Testis (tissue), 3 donors: ENCODE data around the gene ZFP62. TPM values are rescaled to one million over a fixed set of nuclear protein-coding genes. Genes with fewer than 3 reads are reported as not detected.

Source experiments
- DNase-seq: peaks from one replicate; pipeline ENCODE4 v3.0.0-alpha.2; 2019
- H3K27ac ChIP-seq, 2 donors: fragments of 200-600 bp; sonication (generic); one replicate each; pipeline ENCODE4 v1.5.1; 2019
- H3K27me3 ChIP-seq: fragments of 200-600 bp; sonication (generic); one replicate; pipeline ENCODE4 v1.5.1; 2019
- H3K36me3 ChIP-seq: fragments of 200-600 bp; sonication (generic); one replicate; pipeline ENCODE4 v1.5.1; 2017; ENCODE audit warnings: low read depth; ENCODE audit errors: missing control alignments
- H3K4me1 ChIP-seq: fragments of 200-600 bp; sonication (generic); one replicate; pipeline ENCODE4 v1.5.1; 2019
- H3K4me3 ChIP-seq, 2 donors: fragments of 200-600 bp; sonication (generic); one replicate each; pipeline ENCODE4 v1.5.1; 2017 to 2019
- H3K9me3 ChIP-seq: fragments of 200-600 bp; sonication (generic); one replicate; pipeline ENCODE4 v1.5.1; 2017
- CTCF ChIP-seq, 3 experiments: fragments of 450-650 bp in 2 of 3; fragments of 200-600 bp in 1 of 3; sonication (generic) in 1 of 3; IDR thresholded peaks; one replicate each; pipeline ENCODE4 v1.5.1; 2016 to 2019; ENCODE audit warnings: antibody characterized with exemption in 3 of 3, mild to moderate bottlenecking in 2 of 3, moderate library complexity in 1 of 3
- POLR2A ChIP-seq: fragments of 450-650 bp; IDR thresholded peaks from one replicate; pipeline ENCODE4 v1.6.1; 2017; ENCODE audit warnings: antibody characterized with exemption, mild to moderate bottlenecking, moderate library complexity
- WGBS, 2 donors: methylation state at CpG; one replicate each; pipeline ENCODE4 v1.1.5; 2018; 5-methylcytosine and 5-hydroxymethylcytosine counted together
- intact Hi-C: fragments of 100-400 bp; cut with DNase I; formaldehyde crosslinking; loops from one replicate; pipeline ENCODE4 v1.15.1; 2023; ENCODE audit warnings: low total_unique reads
- polyA plus RNA-seq: library from polyadenylated mRNA; stranded (reverse); fragments of 350-450 nt; fragmentation: Illumina TruSeq; extraction: RNeasy Lipid Tissue Mini Kit (QIAGEN cat#74804); gene quantifications from one replicate; pipeline ENCODE4 v1.2.3, GENCODE V29; 2014; ENCODE audit warnings: low read depth, low replicate concordance; ENCODE audit not compliant: insufficient read depth
- total RNA-seq, 2 donors: library from RNA; depleted of rRNA; stranded (reverse); fragments of >200 nt; gene quantifications; one replicate each; pipeline ENCODE4 v1.2.3, GENCODE V29; 2016

The ZFP62 gene
- total and polyA plus RNA-seq, 3 donors from 2014 or later = 27.1 to 32.3 (median 29.2) TPM

GRCh38 chr5:180806351-180807011 lies 54.6 kb downstream of the ZFP62 start:
- peak overlapping the region; percentile 72 to 100 for H3K27ac ChIP-seq
- no peak overlapping the region for H3K4me3 ChIP-seq
- H3K4me1 ChIP-seq = peaks cover 75% of the 10 kb centered on the region
- TF ChIP-seq POLR2A (no peak), CTCF (IDR thresholded peaks at IDR 0.05) (no peak)
- DNase-seq = peak; percentile 22
- no peaks in the 10 kb centered on the region for H3K9me3 ChIP-seq
- 62 to 68% methylated on average over 9 of the region's 9 CpGs for WGBS, 2 donors
- H3K36me3 ChIP-seq = no peaks in the 10 kb centered on the region
- intact Hi-C loops = no loop called here
- H3K27me3 ChIP-seq = no peaks in the 10 kb centered on the region

- Histone ChIP-seq H3K4me3 (no peak overlapping the region), H3K9me3 (no peaks in the 10 kb centered on the region), H3K4me1 (peaks cover 85% of the 10 kb centered on the region), H3K36me3 (no peaks in the 10 kb centered on the region), H3K27ac (peak overlapping the region; percentile 98 to 100), H3K27me3 (no peaks in the 10 kb centered on the region)
- no peak for TF ChIP-seq POLR2A
- no peak for TF ChIP-seq CTCF (IDR thresholded peaks at IDR 0.05)
- WGBS, 2 donors = 54 to 61% methylated on average over 15 to 20 of the region's 22 CpGs
- DNase-seq = peak; percentile 15
- intact Hi-C loops = no loop called here
These were observed 56.9 kb downstream of the ZFP62 start for GRCh38 chr5:180804129-180804618.

GRCh38 chr5:180803181-180804128 lies 57.6 kb downstream of the ZFP62 start:
- intact Hi-C loops = no loop called here
- TF ChIP-seq CTCF (IDR thresholded peaks at IDR 0.05) (no peak), POLR2A (no peak)
- H3K27me3 ChIP-seq = no peaks in the 10 kb centered on the region
- peak overlapping the region; percentile 98 to 100 for H3K27ac ChIP-seq
- DNase-seq = peak; percentile 80
- peaks cover 78% of the 10 kb centered on the region for H3K4me1 ChIP-seq
- WGBS, 2 donors = 14 to 25% methylated on average over 29 to 41 of the region's 41 CpGs
- no peaks in the 10 kb centered on the region for H3K36me3 ChIP-seq
- peak overlapping the region; percentile 87 to 93 for H3K4me3 ChIP-seq
- no peaks in the 10 kb centered on the region for H3K9me3 ChIP-seq

- H3K27ac ChIP-seq = peak within 1 kb of the TSS; percentile 98 to 100
- no peaks in the 10 kb centered on the region for H3K9me3 ChIP-seq
- H3K36me3 ChIP-seq = no peaks in the 10 kb centered on the region
- no peaks in the 10 kb centered on the region for H3K27me3 ChIP-seq
- H3K4me1 ChIP-seq = peaks cover 75% of the 10 kb centered on the region
- peak within 1 kb of the TSS; percentile 87 to 93 for H3K4me3 ChIP-seq
- DNase-seq = peak; percentile 89
- peak; percentile 49 for TF ChIP-seq POLR2A
- no peak for TF ChIP-seq CTCF (IDR thresholded peaks at IDR 0.05)
- intact Hi-C loops = no loop called here
- WGBS, 2 donors = 0% methylated on average over 17 to 61 of the region's 87 CpGs
These were observed 58.5 kb downstream of the ZFP62 start, which contains the start of gene MGAT1 for GRCh38 chr5:180802325-180803180. Gene MGAT1, minus strand, starts transcription at chr5:180802806. Its CDS starts 9,835 bp downstream, at chr5:180792971.
